ENCODE data around the gene PRSS21.

GRCh38 chr16:2792940-2793339 lies 24.1 kb upstream of the PRSS21 start:
- TF ChIP-seq CTCF (IDR thresholded peaks at IDR 0.05; ENCODE audit: low read depth, low read length): no peak
- TF ChIP-seq EZH2phosphoT487 (IDR thresholded peaks at IDR 0.05; ENCODE audit: low read depth): no peak
